NCI-H2227 (cell line): ENCODE measurements around the gene EXOC4.
A peak's percentile ranks its signal among the peaks of the same experiment; 100 is the strongest.

Source experiments
- DNase-seq: peaks from one replicate; lab custom pipeline; 2025; ENCODE audit not compliant: unreplicated experiment; lab: John Stamatoyannopoulos, UW

Gene EXOC4

DNA sequence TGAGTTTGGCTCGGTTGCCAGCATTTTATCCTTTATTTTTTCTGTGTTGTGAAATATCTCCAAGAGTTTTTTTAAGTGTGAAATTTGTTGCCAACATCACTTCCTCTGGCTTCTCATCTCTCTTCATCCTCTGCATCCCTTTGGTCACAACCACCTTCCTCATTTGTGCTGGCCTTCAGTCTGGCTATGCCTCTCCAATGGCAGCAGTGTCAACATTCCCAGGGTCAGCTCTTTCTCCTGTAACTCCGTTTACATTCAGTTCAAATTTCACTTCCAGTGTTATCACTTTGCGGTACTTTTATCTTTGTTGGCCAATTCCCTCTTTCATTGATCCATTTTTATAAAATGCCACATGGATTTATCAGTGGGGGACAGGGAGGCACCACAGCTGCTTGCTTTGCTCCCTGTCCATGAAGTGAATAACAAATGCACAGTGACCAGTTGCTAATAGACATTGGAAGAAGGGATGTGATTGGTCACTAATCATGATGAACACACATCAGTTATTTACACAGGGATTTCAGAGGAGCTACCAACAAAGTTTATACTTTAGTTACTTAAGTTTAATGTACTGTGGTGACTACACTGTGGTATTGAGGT, 562.8 kb downstream of the EXOC4 start:
- DNase-seq = no peak

GRCh38 chr7:133819695-133820094, 566.8 kb downstream of the EXOC4 start:
- DNase-seq = no peak

DNA sequence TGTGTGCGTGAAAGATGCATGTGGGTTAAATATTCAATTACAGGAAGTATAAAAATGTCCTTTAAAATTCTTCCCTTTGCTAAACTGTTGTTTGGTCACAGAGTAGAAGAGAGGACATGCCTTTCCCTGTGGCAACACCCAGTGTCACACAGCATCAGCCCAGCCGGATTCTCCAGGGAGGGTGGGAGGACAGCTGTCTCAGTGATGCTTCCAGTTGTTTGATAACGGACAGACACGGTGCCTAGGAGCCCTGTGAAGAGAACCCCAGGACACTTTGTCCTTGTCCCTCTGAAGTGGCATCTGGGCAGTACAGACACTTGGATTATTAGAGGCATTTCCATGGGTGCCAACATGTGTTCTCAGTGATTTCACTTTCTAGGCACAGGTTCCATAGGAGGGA, 567.7 kb downstream of the EXOC4 start:
- no peak for DNase-seq

DNA sequence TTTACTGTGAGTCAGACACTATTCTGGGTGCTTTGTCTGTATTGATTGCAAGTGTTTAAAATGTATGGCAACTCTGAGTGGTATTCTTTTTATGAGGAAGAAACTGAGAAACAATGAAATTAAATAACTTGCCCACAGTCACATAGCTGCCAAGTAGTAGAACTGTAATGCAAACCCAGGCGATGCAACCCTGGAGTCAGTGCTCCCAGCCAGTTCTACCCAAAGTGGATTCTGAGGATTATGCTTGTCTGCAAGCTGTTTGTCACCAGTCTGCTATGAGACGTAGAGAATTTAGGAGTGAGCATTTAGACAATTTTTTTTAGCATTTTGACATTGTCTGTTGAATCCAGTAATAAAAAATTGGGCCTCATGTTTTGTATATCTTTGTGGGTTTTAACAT, 568.3 kb downstream of the EXOC4 start:
- DNase-seq = no peak

DNA sequence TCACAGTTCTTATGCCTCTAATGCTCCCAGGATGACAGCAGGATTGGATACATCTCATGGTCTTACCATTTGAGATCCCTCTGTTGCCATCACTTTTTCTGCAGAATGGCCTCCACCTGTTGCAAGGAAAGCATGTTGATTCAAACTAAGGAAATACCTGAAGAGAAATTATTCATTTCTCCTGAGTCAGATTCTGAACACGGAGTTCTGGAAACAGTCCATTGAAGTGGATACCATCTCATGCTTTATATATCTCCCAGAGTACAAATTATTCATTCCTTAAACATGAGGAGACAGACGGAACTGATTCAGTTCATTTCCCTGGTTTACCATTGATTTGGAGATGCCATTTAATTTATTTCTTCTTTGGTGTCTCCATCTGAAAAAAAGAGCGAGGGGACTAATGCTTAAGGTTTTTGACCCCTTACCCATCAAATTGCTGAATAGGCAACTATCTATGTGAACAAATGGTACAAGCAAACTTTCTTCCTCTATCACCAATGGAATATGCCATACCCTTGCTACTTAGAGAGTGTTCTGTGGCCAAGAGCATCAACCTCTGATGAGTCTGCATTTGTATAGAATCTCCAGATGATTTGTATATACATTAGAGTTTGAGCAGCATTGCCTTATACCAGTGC, 569.2 kb downstream of the EXOC4 start:
- DNase-seq = no peak

DNA sequence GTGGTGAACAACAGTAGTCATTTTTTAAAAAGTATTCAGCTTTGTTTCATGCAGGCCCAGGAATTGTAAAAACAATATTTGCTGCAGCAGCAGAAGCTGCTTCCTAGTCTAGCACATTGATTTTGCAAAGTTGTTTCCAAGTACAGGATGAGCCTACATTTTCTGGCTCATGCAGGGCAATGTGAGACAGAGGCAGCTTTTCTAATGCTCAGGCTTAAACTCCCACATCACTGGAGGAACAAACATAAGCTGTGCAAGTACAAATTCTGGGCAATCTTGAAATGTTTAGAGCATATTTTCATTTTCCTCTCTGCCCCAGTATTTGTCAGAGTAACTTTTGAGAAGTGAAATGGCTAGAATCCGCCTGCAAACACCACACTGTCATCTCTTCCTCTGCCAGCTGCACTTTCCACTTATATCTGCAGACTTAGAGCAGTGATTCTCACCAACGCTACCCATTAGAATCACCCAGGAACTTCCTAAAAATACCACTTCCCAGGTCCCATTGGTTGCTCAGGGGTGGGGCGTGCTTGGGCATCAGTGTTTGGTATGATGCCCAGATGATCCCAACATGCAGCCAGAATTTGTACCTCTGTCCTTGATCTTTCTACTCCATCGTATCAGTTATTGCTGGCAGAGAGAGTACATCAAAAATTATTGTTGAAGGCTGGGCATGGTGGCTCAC, 570.1 kb downstream of the EXOC4 start:
- DNase-seq = no peak

- DNase-seq = no peak
These were observed 571.3 kb downstream of the EXOC4 start for GRCh38 chr7:133824132-133824531.

DNA sequence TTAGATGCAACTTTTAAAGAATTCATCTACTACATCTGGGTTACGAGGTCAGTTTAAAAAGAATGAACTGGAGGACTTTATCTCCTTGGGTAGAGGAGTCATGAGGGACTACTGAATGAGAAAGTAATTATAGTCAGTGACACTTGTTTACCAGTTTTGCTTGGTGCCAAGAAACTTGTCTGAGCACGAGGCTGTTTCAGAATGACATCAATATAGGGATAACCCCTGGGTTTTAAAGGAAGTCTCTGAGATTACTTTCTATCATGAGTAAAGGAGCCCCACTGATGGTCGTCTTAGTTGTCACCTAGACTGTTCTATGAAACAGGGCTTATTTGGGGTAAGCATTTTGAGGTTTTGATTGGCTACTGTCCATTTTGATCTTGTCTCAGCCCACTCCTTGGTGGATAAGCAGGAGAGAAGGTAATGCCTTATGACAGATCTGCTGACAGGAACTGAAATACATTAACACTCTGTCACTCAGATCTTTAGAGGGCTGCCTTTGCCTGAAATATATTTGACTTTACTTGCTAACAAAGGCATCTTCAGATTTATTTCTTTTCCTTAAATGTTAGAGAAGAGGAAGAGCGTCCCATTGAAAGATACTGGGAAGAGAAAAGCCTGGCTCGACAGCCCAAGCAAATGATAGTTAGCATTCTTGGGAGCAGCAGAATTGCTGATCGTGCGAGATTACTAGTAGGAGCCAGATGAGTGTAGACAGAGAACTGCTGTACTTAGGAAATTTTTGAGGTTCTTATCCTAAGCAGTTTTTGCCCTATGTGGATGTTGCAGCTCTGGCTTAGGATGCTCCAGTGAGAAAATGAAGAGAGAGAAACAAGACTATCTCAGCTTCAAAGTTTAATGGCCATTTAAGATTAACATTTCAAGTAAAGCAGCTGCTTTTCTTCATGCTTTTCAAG, 575.1 kb downstream of the EXOC4 start:
- DNase-seq = no peak

DNA sequence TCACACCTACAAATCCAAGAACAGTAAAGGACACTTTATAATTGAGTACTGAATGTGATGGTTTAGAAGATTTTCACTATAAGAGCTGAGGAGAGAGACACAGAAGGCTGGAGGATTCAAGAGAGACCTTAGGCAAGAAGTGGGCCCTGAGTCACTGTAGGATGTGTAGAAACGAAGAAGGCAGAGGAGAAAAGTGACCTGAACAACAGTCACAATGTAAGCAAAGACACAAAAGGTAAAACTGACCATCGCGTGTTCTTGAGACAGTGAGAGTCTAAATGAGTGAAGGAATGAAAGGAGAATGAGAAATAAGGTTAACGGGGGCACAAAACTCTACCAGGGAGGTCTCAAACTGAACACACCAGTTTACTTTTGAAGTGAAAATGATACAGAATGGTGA, 576.0 kb downstream of the EXOC4 start:
- DNase-seq = no peak

GRCh38 chr7:133829336-133829897, 576.5 kb downstream of the EXOC4 start:
- DNase-seq = no peak

- DNase-seq = peak; percentile 12
These were observed 577.2 kb downstream of the EXOC4 start for GRCh38 chr7:133830081-133830480.

DNA sequence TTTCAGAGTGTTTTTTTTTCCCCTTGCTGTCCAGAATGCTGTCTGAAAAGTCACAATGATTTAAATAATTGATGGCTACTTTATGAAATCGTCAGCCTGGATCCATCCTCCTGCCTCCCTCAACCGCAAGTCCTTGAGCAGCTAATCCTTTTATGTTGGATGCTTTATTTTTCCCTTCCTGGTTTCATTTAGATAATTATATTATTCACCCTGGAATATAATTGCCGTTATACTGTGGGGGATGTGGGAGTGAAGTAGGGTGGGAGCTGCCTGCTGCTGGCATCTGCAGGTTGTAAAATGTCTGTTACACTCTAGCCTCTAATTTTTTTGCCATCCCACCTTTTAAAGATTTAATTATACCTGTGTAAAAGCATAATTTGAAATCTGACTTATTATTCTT, 583.8 kb downstream of the EXOC4 start:
- DNase-seq = peak; percentile 62

DNA sequence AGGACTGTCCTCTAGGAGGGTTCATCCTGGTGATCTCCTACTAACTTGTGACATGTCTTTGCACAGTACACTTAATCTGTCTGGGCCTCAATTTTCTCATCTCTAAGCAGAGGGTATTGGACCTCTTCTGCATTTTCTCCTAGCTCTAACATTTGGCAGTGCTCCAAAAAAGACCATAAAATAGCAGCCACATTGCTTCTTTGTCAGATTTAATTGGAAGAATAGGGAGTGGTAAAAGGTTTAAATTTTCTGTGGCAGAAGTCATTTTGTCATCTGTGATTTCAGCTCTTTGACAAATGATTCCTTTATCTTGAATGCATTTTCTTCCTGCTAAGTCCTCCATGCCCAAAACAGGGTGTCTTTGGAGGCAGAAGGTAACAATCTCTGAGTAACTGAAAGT, 584.3 kb downstream of the EXOC4 start:
- peak; percentile 90 for DNase-seq

DNA sequence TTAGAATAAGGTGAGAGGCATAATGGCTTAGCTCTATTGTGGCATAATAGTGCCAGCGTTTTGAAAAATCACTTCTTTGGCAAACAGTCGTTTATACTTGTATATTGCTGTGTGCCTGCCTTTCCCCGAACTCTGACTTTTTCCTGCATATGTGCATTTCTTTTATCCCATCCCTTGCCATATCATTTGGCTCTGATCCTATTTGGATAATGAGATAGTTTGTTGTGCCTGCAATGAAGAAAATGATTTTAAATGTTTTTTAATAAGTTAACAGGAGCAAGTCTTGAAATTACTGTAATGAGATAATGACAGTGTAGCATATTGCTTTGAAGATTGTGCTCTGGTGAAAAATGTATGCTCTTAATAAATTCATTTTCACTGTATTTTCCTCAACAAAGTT, 586.2 kb downstream of the EXOC4 start:
- no peak for DNase-seq

- no peak for DNase-seq
These were observed 590.5 kb downstream of the EXOC4 start for GRCh38 chr7:133843341-133843740.

GRCh38 chr7:133845005-133845404, 592.1 kb downstream of the EXOC4 start:
- no peak for DNase-seq

GRCh38 chr7:133846203-133846945, 593.5 kb downstream of the EXOC4 start:
- peak; percentile 34 for DNase-seq

DNA sequence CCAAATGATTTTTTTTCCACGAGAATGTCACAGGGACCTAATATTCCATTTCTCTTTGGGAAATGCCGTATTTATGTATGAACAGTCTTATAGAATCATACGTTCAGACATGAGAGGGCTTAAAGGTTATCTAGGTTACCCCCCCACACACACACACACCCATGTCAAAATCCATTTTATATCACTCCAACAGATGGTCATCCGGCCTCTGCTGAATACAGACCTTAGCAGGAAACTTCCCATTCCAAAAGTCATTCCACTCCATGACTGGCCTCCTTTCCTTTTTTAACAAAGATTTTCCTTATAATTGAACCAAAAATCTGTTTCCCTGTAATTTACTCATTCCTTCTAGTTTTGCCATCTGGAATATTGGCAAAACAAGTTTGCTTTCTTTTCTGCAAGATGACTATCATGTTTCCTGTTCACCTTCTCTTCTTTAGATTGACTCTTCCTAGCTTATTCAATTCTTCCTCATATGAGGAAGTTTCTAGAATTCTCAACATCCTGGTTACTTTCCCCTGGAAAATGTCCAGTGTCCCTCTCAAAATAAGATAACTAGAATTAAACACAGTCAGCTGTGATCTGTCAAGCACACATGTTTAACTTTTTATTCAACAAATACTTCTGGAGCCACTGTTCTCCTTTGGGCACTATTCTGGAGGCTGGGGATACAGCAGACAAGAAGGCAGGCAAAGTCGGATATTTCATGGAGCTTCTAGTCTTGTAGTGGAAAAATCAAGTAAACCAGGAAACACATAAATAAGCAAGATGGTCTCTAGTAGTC, 597.8 kb downstream of the EXOC4 start:
- DNase-seq = no peak

DNA sequence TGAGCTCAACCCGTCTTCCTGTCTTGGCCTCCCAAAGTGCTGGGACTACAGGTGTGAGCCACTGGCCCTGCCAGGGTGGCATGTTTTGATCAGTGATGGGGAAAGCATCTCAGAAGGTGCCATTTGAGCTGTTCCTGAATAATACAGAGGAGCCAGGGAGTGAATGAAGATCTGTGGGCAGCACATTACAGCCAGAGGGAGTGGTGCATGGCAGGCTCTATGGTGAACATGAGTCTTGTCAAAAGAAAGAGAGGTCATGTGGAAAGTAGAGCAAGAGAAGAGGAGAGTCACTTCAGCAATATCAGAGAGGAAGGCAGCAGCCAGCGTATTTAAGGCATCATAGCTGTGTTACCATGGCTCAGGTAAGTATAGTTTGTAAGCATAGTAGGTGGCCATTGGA, 598.5 kb downstream of the EXOC4 start:
- DNase-seq = no peak
